ENCODE data around the gene OR4K17.
"Not testable (repeated sequence)": the region's sequence is repeated elsewhere in the genome, so short reads cannot be mapped to it uniquely, and the experiment has no call there.

The OR4K17 gene

DNA sequence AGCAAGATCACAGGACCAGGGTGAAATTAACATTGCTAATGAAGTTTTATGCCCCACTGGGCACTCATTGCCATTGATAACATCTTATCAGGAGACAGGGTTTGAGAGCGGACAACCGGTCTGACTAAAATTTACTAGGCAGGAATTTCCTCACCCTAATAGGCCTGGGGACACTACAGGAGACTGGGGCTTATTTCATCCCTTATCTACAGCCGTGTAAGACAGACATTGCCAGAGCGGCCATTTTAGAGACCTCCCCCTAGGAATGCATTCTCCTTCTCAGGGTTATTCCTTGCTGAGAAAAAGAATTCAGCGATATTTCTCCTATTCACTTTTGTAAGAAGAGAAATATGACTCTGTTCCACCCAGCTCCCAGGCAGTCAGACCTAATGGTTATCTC is 8.3 kb downstream of the OR4K17 start:
- no peaks in the 10 kb centered on the region for H3K27me3 Mint-ChIP-seq (ENCODE audit: low read depth)
- H3K9me3 Mint-ChIP-seq: peaks cover 47% of the 10 kb centered on the region
- no peak overlapping the region for H3K4me3 Mint-ChIP-seq
- H3K27ac Mint-ChIP-seq: no peak overlapping the region
- TF ChIP-seq CTCF (IDR thresholded peaks at IDR 0.05; ENCODE audit: unreplicated experiment in 3 of 3): no peak
- H3K36me3 Mint-ChIP-seq (ENCODE audit: low read depth): no peaks in the 10 kb centered on the region
- H3K4me1 Mint-ChIP-seq: no peaks in the 10 kb centered on the region

DNA sequence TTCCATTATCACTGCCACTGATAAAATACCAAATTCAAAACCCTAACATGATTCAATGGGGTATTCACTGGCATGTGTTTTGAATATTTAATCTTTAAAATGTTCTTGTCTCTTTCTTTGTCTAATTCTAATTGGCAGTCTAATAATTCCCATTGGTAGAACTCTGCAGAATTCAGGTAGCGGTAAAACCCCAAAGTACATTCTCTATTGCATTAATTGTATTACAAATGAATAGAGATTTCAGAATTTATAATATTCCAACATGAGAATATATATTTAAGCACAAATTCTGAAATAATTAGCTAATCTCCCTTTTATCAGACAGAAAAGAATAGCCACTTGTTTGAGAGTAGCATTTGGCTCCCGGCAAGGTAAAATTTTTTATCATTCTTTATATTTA is 28.0 kb downstream of the OR4K17 start, which contains the start of gene OR4N5:
Gene OR4N5 (plus strand): TSS at position 301 of the 400 bp plus-strand sequence. CDS start 4,916 bp downstream, outside the sequence.
- Mint-ChIP-seq H3K4me3 (no peak within 1 kb of the TSS), H3K27ac (no peak within 1 kb of the TSS)

GRCh38 chr14:20143911-20144310 is 33.4 kb downstream of the OR4K17 start:
- no peaks in the 10 kb centered on the region for H3K27me3 Mint-ChIP-seq (ENCODE audit: low read depth)

More for the DNA sequence above, 28.0 kb downstream of the OR4K17 start, which contains the start of gene OR4N5:
- Mint-ChIP-seq H3K36me3 (ENCODE audit: low read depth) (peaks cover 3% of the 10 kb centered on the region), H3K27me3 (ENCODE audit: low read depth) (no peaks in the 10 kb centered on the region), H3K4me1 (no peaks in the 10 kb centered on the region), H3K9me3 (peaks cover 31% of the 10 kb centered on the region)
- no peak for TF ChIP-seq CTCF (IDR thresholded peaks at IDR 0.05; ENCODE audit: unreplicated experiment in 3 of 3)

GRCh38 chr14:20144820-20145219 is 34.3 kb downstream of the OR4K17 start:
- no peaks in the 10 kb centered on the region for H3K27me3 Mint-ChIP-seq (ENCODE audit: low read depth)
- H3K4me3 Mint-ChIP-seq: no peak overlapping the region
- H3K36me3 Mint-ChIP-seq (ENCODE audit: low read depth): no peaks in the 10 kb centered on the region
- H3K27ac Mint-ChIP-seq: no peak overlapping the region
- H3K4me1 Mint-ChIP-seq: no peaks in the 10 kb centered on the region
- H3K9me3 Mint-ChIP-seq: peaks cover 22% of the 10 kb centered on the region
- TF ChIP-seq CTCF (IDR thresholded peaks at IDR 0.05; ENCODE audit: unreplicated experiment in 3 of 3): no peak

More at GRCh38 chr14:20143911-20144310, 33.4 kb downstream of the OR4K17 start:
- H3K9me3 Mint-ChIP-seq: peaks cover 20% of the 10 kb centered on the region
- TF ChIP-seq CTCF (IDR thresholded peaks at IDR 0.05; ENCODE audit: unreplicated experiment in 3 of 3): no peak
- no peak overlapping the region for H3K4me3 Mint-ChIP-seq
- H3K36me3 Mint-ChIP-seq (ENCODE audit: low read depth): no peaks in the 10 kb centered on the region
- H3K27ac Mint-ChIP-seq: no peak overlapping the region
- H3K4me1 Mint-ChIP-seq: no peaks in the 10 kb centered on the region

- peaks cover 43% of the 10 kb centered on the region for H3K9me3 Mint-ChIP-seq
- TF ChIP-seq CTCF (IDR thresholded peaks at IDR 0.05; ENCODE audit: unreplicated experiment in 3 of 3): no peak
- H3K4me3 Mint-ChIP-seq: no peak overlapping the region
- H3K4me1 Mint-ChIP-seq: no peaks in the 10 kb centered on the region
- no peaks in the 10 kb centered on the region for H3K36me3 Mint-ChIP-seq (ENCODE audit: low read depth)
- no peak overlapping the region for H3K27ac Mint-ChIP-seq
- no peaks in the 10 kb centered on the region for H3K27me3 Mint-ChIP-seq (ENCODE audit: low read depth)
Observed at GRCh38 chr14:20164462-20164861, 53.9 kb downstream of the OR4K17 start.

DNA sequence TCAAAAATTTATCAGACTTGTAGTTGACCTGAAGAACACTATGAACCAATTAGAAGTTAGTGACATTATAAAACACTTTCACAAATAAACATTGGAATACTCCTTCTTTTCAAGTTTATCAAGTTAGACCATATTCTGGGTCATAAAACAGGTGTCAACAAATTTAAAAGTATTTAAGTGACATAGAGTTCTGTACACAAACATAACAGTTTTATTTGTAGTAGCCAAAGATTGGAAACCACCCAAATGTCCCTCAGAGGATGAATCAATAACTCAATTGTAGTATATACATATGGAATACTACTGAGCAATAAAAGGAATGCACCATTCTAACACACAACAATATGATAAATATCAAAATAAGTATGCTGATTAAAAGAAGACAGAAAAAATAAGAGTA is 56.6 kb downstream of the OR4K17 start:
- H3K9me3 Mint-ChIP-seq: peaks cover 40% of the 10 kb centered on the region
- H3K27ac Mint-ChIP-seq: no peak overlapping the region

GRCh38 chr14:20169852-20170251 is 59.3 kb downstream of the OR4K17 start:
- H3K9me3 Mint-ChIP-seq: peaks cover 26% of the 10 kb centered on the region
- not testable (repeated sequence) for H3K4me3 Mint-ChIP-seq; H3K4me1 Mint-ChIP-seq; H3K27me3 Mint-ChIP-seq (ENCODE audit: low read depth); H3K27ac Mint-ChIP-seq; H3K36me3 Mint-ChIP-seq (ENCODE audit: low read depth)

More for the DNA sequence above, 56.6 kb downstream of the OR4K17 start:
- Mint-ChIP-seq H3K27me3 (ENCODE audit: low read depth) (no peaks in the 10 kb centered on the region), H3K4me1 (no peaks in the 10 kb centered on the region), H3K4me3 (no peak overlapping the region), H3K36me3 (ENCODE audit: low read depth) (no peaks in the 10 kb centered on the region)
- TF ChIP-seq CTCF (IDR thresholded peaks at IDR 0.05; ENCODE audit: unreplicated experiment in 3 of 3): no peak
